ENCODE results near the gene SPIRE2. TPM values are rescaled to one million over a fixed set of nuclear protein-coding genes. Genes with fewer than 3 reads are reported as not detected.

SPIRE2 gene
- total and polyA plus RNA-seq, 9 of the 15 experiments (the other 6 are each of a cell fraction or from before 2014, with no cell fraction given) = 0.70 to 7.5 (median 4.6) TPM

GRCh38 chr16:89913408-89914387 is 85.4 kb downstream of the SPIRE2 start (continued):
- no peak for TF ChIP-seq ZNF609 (CRISPR knock-in tag; IDR thresholded peaks at IDR 0.05; ENCODE audit: borderline replicate concordance)
- TF ChIP-seq ZNF239 (CRISPR knock-in tag; IDR thresholded peaks at IDR 0.05) = no peak
- peak in 1 of 2 experiments; percentile 42; a peak in 1 of 4 replicates for TF ChIP-seq KDM1A (IDR thresholded peaks at IDR 0.05)
- no peak for TF ChIP-seq NR2C1 (IDR thresholded peaks at IDR 0.05)
- TF ChIP-seq NR2C1 (tag; IDR thresholded peaks at IDR 0.05) = no peak
- TF ChIP-seq SNRNP70 (optimal IDR thresholded peaks at IDR 0.05; ENCODE audit: low read depth, low read length) = no peak
- TF ChIP-seq HOXB6 (CRISPR knock-in tag; IDR thresholded peaks at IDR 0.05; ENCODE audit: borderline replicate concordance) = no peak
- TF ChIP-seq ATF6 (CRISPR knock-in tag; IDR thresholded peaks at IDR 0.05) = no peak
- TF ChIP-seq SAP30 (IDR thresholded peaks at IDR 0.05; ENCODE audit: borderline replicate concordance, insufficient read depth, low read depth, low read length, poor library complexity, severe bottlenecking) = no peak
- peak in 1 of 2 experiments; percentile 63; a peak in 1 of 4 replicates for TF ChIP-seq FOXA3 (CRISPR knock-in tag; conservative IDR thresholded peaks at IDR 0.05 in 1 of 2, IDR thresholded peaks at IDR 0.05 in 1 of 2)
- TF ChIP-seq SUPT5H (IDR thresholded peaks at IDR 0.05) = peak; percentile 54
- no peak for TF ChIP-seq HMGXB4 (CRISPR knock-in tag; IDR thresholded peaks at IDR 0.05)
- TF ChIP-seq POLR2AphosphoS2 (IDR thresholded peaks at IDR 0.05; ENCODE audit: low read length) = no peak
- TF ChIP-seq TFAP4 (CRISPR knock-in tag; IDR thresholded peaks at IDR 0.05; ENCODE audit: borderline replicate concordance) = peak; percentile 42; the same call in 1 of the 2 replicates
- TF ChIP-seq CBFB (CRISPR knock-in tag; IDR thresholded peaks at IDR 0.05) = no peak
- TF ChIP-seq KDM2B (CRISPR knock-in tag; IDR thresholded peaks at IDR 0.05) = no peak

Data from K562 (cell line).